Measurements from ENCODE around the gene OS9. TPM values are rescaled to one million over a fixed set of nuclear protein-coding genes. Genes with fewer than 3 reads are reported as not detected.

The OS9 gene
- total and polyA plus RNA-seq, 9 of the 15 experiments (the other 6 are each of a cell fraction or from before 2014, with no cell fraction given): 4.6 to 105 (median 89.5) TPM

GRCh38 chr12:57693659-57694458 is at the start of gene OS9 (continued):
- peak; percentile 69 to 77; a peak in 1 of 4 replicates for TF ChIP-seq SIN3A (IDR thresholded peaks at IDR 0.05; ENCODE audit: borderline replicate concordance in 2 of 2, control insufficient read depth in 1 of 2, low read depth in 2 of 2, low read length in 2 of 2)
- TF ChIP-seq ZNF778 (CRISPR knock-in tag; IDR thresholded peaks at IDR 0.05): no peak
- TF ChIP-seq ZNF263 (CRISPR knock-in tag; IDR thresholded peaks at IDR 0.05; ENCODE audit: borderline replicate concordance): peak; percentile 40; the same call in 1 of the 2 replicates
- no peak for TF ChIP-seq GATAD2B (IDR thresholded peaks at IDR 0.05; ENCODE audit: borderline replicate concordance)
- TF ChIP-seq NFIC (IDR thresholded peaks at IDR 0.05): peak; percentile 18; the same call in 1 of the 2 replicates
- no peak for TF ChIP-seq CBX2 (IDR thresholded peaks at IDR 0.05; ENCODE audit: insufficient read depth, low read length, poor library complexity, severe bottlenecking)
- TF ChIP-seq ZBTB11 (CRISPR knock-in tag; IDR thresholded peaks at IDR 0.05): no peak
- no peak for TF ChIP-seq ZNF277 (CRISPR knock-in tag; IDR thresholded peaks at IDR 0.05; ENCODE audit: borderline replicate concordance)
- no peak for TF ChIP-seq NFE2 (IDR thresholded peaks at IDR 0.05; ENCODE audit: low read depth)
- TF ChIP-seq SAFB2 (IDR thresholded peaks at IDR 0.05; ENCODE audit: borderline replicate concordance, low read depth, low read length, severe bottlenecking): no peak
- TF ChIP-seq JUNB (CRISPR knock-in tag; conservative IDR thresholded peaks at IDR 0.05): no peak
- TF ChIP-seq EP300 (IDR thresholded peaks at IDR 0.05; ENCODE audit: low read length): no peak
- no peak for TF ChIP-seq MYNN (IDR thresholded peaks at IDR 0.05)
- no peak for TF ChIP-seq MYNN (CRISPR knock-in tag; IDR thresholded peaks at IDR 0.05)
- TF ChIP-seq ZBTB7A (IDR thresholded peaks at IDR 0.05; ENCODE audit: borderline replicate concordance, control insufficient read depth, low read depth, low read length): peak; percentile 15; the same call in 1 of the 2 replicates
- TF ChIP-seq ZNF655 (CRISPR knock-in tag; IDR thresholded peaks at IDR 0.05): no peak
- no peak for TF ChIP-seq ARID1B (IDR thresholded peaks at IDR 0.05)
- TF ChIP-seq MBD1 (CRISPR knock-in tag; IDR thresholded peaks at IDR 0.05): no peak; the same call in none of the 2 replicates
- TF ChIP-seq SRF (CRISPR knock-in tag; IDR thresholded peaks at IDR 0.05): no peak
